BLaER1 treated with 17β-estradiol and CSF1 and Interleukin-3, amounts not matched to agents 10 nM and 100 nM (cell line): ENCODE results near the gene ANO2.

ENCODE experiments used
- H3K27ac ChIP-seq, 11 experiments: shearing (Covaris generic); formaldehyde crosslinking; 2 replicates each; pipeline ENCODE4 v1.8.1; 2022
- H3K27me3 ChIP-seq, 11 experiments: shearing (Covaris generic); formaldehyde crosslinking; 2 replicates each; pipeline ENCODE4 v1.8.1; 2022
- H3K36me3 ChIP-seq, 11 experiments: shearing (Covaris generic); formaldehyde crosslinking; 2 replicates each; pipeline ENCODE4 v1.8.1; 2022
- H3K4me1 ChIP-seq, 10 experiments: shearing (Covaris generic); formaldehyde crosslinking; 2 replicates each; pipeline ENCODE4 v1.8.1; 2022
- H3K4me2 ChIP-seq, 11 experiments: shearing (Covaris generic); formaldehyde crosslinking; 2 replicates each; pipeline ENCODE4 v1.8.1; 2022
- H3K4me3 ChIP-seq, 10 experiments: shearing (Covaris generic); formaldehyde crosslinking; 2 replicates each; pipeline ENCODE4 v1.8.1; 2022
- H3K9ac ChIP-seq, 11 experiments: shearing (Covaris generic); formaldehyde crosslinking; 2 replicates each; pipeline ENCODE4 v1.8.1; 2022
- H3K9me3 ChIP-seq, 11 experiments: shearing (Covaris generic); formaldehyde crosslinking; replicated peaks in 1 of 11; 2 replicates each; pipeline ENCODE4 v1.8.1; 2022
- H4K20me1 ChIP-seq, 11 experiments: shearing (Covaris generic); formaldehyde crosslinking; 2 replicates each; pipeline ENCODE4 v1.8.1; 2022
- Cebpa-rat ChIP-seq, 11 experiments: shearing (Covaris generic); IDR thresholded peaks; 2 replicates each; pipeline ENCODE4 v1.8.1; 2022

Gene ANO2

GRCh38 chr12:5912437-5913334 lies 32.4 kb downstream of the ANO2 start:
- Histone ChIP-seq H3K9me3 (no peaks in the 10 kb centered on the region), H3K9ac (no peak overlapping the region), H3K27me3 (no peaks in the 10 kb centered on the region)

GRCh38 chr12:5912011-5912410 lies 33.0 kb downstream of the ANO2 start:
- no peak overlapping the region for H3K9ac ChIP-seq
- H3K4me2 ChIP-seq = no peak overlapping the region
- H3K36me3 ChIP-seq = no peaks in the 10 kb centered on the region
- H3K4me3 ChIP-seq = no peak overlapping the region
- H3K9me3 ChIP-seq = no peaks in the 10 kb centered on the region
- H3K27ac ChIP-seq = no peak overlapping the region
- H3K4me1 ChIP-seq = no peaks in the 10 kb centered on the region
- no peaks in the 10 kb centered on the region for H4K20me1 ChIP-seq
- TF ChIP-seq Cebpa-rat (IDR thresholded peaks at IDR 0.05) = no peak
- no peaks in the 10 kb centered on the region for H3K27me3 ChIP-seq

More at GRCh38 chr12:5912437-5913334, 32.4 kb downstream of the ANO2 start:
- TF ChIP-seq Cebpa-rat (IDR thresholded peaks at IDR 0.05) = no peak
- no peak overlapping the region for H3K27ac ChIP-seq
- H3K4me3 ChIP-seq = no peak overlapping the region
- H3K36me3 ChIP-seq = no peaks in the 10 kb centered on the region
- H4K20me1 ChIP-seq = no peaks in the 10 kb centered on the region
- H3K4me1 ChIP-seq = no peaks in the 10 kb centered on the region
- no peak overlapping the region for H3K4me2 ChIP-seq

- no peak for TF ChIP-seq Cebpa-rat (IDR thresholded peaks at IDR 0.05)
- no peak overlapping the region for H3K27ac ChIP-seq
- no peaks in the 10 kb centered on the region for H3K4me1 ChIP-seq
- H3K9ac ChIP-seq = no peak overlapping the region
- no peaks in the 10 kb centered on the region for H3K9me3 ChIP-seq
- H3K36me3 ChIP-seq = no peaks in the 10 kb centered on the region
- H3K4me2 ChIP-seq = no peak overlapping the region
- H3K4me3 ChIP-seq = no peak overlapping the region
- H3K27me3 ChIP-seq = no peaks in the 10 kb centered on the region
- no peaks in the 10 kb centered on the region for H4K20me1 ChIP-seq
Measured at GRCh38 chr12:5910790-5911548, 34.1 kb downstream of the ANO2 start.

- Histone ChIP-seq H3K27me3 (no peaks in the 10 kb centered on the region), H3K4me2 (no peak overlapping the region), H3K27ac (no peak overlapping the region), H4K20me1 (no peaks in the 10 kb centered on the region), H3K4me3 (no peak overlapping the region), H3K4me1 (0 out of 20 replicates have a peak, but pooled peaks cover 0 to 4% (median 0%) of the 10 kb centered on the region in 10 experiments), H3K9me3 (no peaks in the 10 kb centered on the region), H3K36me3 (no peaks in the 10 kb centered on the region), H3K9ac (no peak overlapping the region)
- no peak for TF ChIP-seq Cebpa-rat (IDR thresholded peaks at IDR 0.05)
Measured at GRCh38 chr12:5909560-5909959, 35.5 kb downstream of the ANO2 start.

GRCh38 chr12:5908251-5908650 lies 36.8 kb downstream of the ANO2 start:
- H4K20me1 ChIP-seq = no peaks in the 10 kb centered on the region

GRCh38 chr12:5907807-5908206 lies 37.3 kb downstream of the ANO2 start:
- Histone ChIP-seq H4K20me1 (no peaks in the 10 kb centered on the region), H3K4me1 (0 out of 20 replicates have a peak, but pooled peaks cover 0 to 4% (median 0%) of the 10 kb centered on the region in 10 experiments), H3K27ac (no peak overlapping the region), H3K36me3 (no peaks in the 10 kb centered on the region), H3K4me3 (no peak overlapping the region), H3K4me2 (no peak overlapping the region), H3K9ac (no peak overlapping the region), H3K27me3 (no peaks in the 10 kb centered on the region), H3K9me3 (no peaks in the 10 kb centered on the region)
- no peak for TF ChIP-seq Cebpa-rat (IDR thresholded peaks at IDR 0.05)

More at GRCh38 chr12:5908251-5908650, 36.8 kb downstream of the ANO2 start:
- no peaks in the 10 kb centered on the region for H3K27me3 ChIP-seq
- H3K27ac ChIP-seq = no peak overlapping the region
- H3K9me3 ChIP-seq = no peaks in the 10 kb centered on the region
- H3K9ac ChIP-seq = no peak overlapping the region
- no peak overlapping the region for H3K4me3 ChIP-seq
- H3K4me2 ChIP-seq = no peak overlapping the region
- H3K36me3 ChIP-seq = no peaks in the 10 kb centered on the region
- no peak for TF ChIP-seq Cebpa-rat (IDR thresholded peaks at IDR 0.05)
- H3K4me1 ChIP-seq = 0 out of 20 replicates have a peak, but pooled peaks cover 0 to 4% (median 0%) of the 10 kb centered on the region in 10 experiments

GRCh38 chr12:5905757-5906156 lies 39.3 kb downstream of the ANO2 start:
- no peak for TF ChIP-seq Cebpa-rat (IDR thresholded peaks at IDR 0.05)
- Histone ChIP-seq H3K4me3 (no peak overlapping the region), H3K9ac (no peak overlapping the region), H3K4me2 (no peak overlapping the region), H3K27me3 (no peaks in the 10 kb centered on the region), H3K36me3 (no peaks in the 10 kb centered on the region), H3K27ac (no peak overlapping the region), H3K9me3 (no peaks in the 10 kb centered on the region), H3K4me1 (peaks cover 0 to 4% (median 0%) of the 10 kb centered on the region in 10 experiments; a peak in 4 of 20 replicates), H4K20me1 (no peaks in the 10 kb centered on the region)

- no peak for TF ChIP-seq Cebpa-rat (IDR thresholded peaks at IDR 0.05)
- H3K4me3 ChIP-seq = no peak overlapping the region
- no peak overlapping the region for H3K9ac ChIP-seq
- no peaks in the 10 kb centered on the region for H3K27me3 ChIP-seq
- no peak overlapping the region for H3K4me2 ChIP-seq
- H3K36me3 ChIP-seq = no peaks in the 10 kb centered on the region
- no peaks in the 10 kb centered on the region for H3K9me3 ChIP-seq
- H4K20me1 ChIP-seq = no peaks in the 10 kb centered on the region
- peaks cover 0 to 7% (median 0%) of the 10 kb centered on the region in 10 experiments; a peak in 4 of 20 replicates for H3K4me1 ChIP-seq
- H3K27ac ChIP-seq = no peak overlapping the region
Measured at GRCh38 chr12:5904969-5905368, 40.1 kb downstream of the ANO2 start.

GRCh38 chr12:5904441-5904840 lies 40.6 kb downstream of the ANO2 start:
- Histone ChIP-seq H3K4me3 (no peak overlapping the region), H3K4me2 (no peak overlapping the region), H3K36me3 (no peaks in the 10 kb centered on the region), H3K4me1 (peaks cover 0 to 7% (median 0%) of the 10 kb centered on the region in 10 experiments; a peak in 4 of 20 replicates), H3K9ac (no peak overlapping the region), H3K9me3 (no peaks in the 10 kb centered on the region), H3K27me3 (no peaks in the 10 kb centered on the region), H4K20me1 (no peaks in the 10 kb centered on the region), H3K27ac (no peak overlapping the region; a peak in 1 of 22 replicates)
- no peak for TF ChIP-seq Cebpa-rat (IDR thresholded peaks at IDR 0.05)
